Lung (tissue), 12 donors: ENCODE results near the gene ATG7. TPM values are rescaled to one million over a fixed set of nuclear protein-coding genes. Genes with fewer than 3 reads are reported as not detected.

Experiments used
- ATAC-seq: fragments of 200-7000 bp; cut with Tn5 transposase; one replicate; pipeline ENCODE4 v1.9.1; 2020; ENCODE audit warnings: moderate number of reproducible peaks; ENCODE audit not compliant: insufficient read depth, low FRiP score
- DNase-seq, 3 donors: peaks; one replicate each; pipeline ENCODE4 v3.0.0-alpha.2; 2013 to 2017
- H3K27ac ChIP-seq, 2 donors: one replicate each; pipeline ENCODE4 v1.5.1; 2013; ENCODE audit warnings: mild to moderate bottlenecking in 2 of 2, moderate library complexity in 2 of 2, control low read depth in 1 of 2, inconsistent platforms in 1 of 2, low read depth in 1 of 2, low read length in 1 of 2
- H3K27me3 ChIP-seq, 3 donors: one replicate each; pipeline ENCODE4 v1.5.1; 2013; ENCODE audit warnings: low read length in 2 of 3; ENCODE audit not compliant: control insufficient read depth in 3 of 3, insufficient read depth in 3 of 3
- H3K36me3 ChIP-seq, 4 donors: one replicate each; pipeline ENCODE4 v1.5.1; 2013; ENCODE audit warnings: low read length in 4 of 4, mild to moderate bottlenecking in 1 of 4, moderate library complexity in 1 of 4; ENCODE audit not compliant: control insufficient read depth in 4 of 4, insufficient read depth in 4 of 4
- H3K4me1 ChIP-seq, 5 donors: one replicate each; pipeline ENCODE4 v1.5.1; 2013; ENCODE audit warnings: low read length in 5 of 5, mild to moderate bottlenecking in 2 of 5, moderate library complexity in 1 of 5; ENCODE audit not compliant: control insufficient read depth in 5 of 5, insufficient read depth in 5 of 5
- H3K4me3 ChIP-seq: one replicate; pipeline ENCODE4 v1.5.1; 2013; ENCODE audit warnings: mild to moderate bottlenecking, control low read depth, moderate library complexity
- H3K9ac ChIP-seq, 2 donors: one replicate each; pipeline ENCODE4 v1.5.1; 2013; ENCODE audit warnings: low read length in 2 of 2, control low read depth in 1 of 2; ENCODE audit not compliant: insufficient read depth in 1 of 2
- H3K9me3 ChIP-seq, 4 donors: one replicate each; pipeline ENCODE4 v1.5.1; 2013; ENCODE audit warnings: low read length in 3 of 4, mild to moderate bottlenecking in 1 of 4, moderate library complexity in 1 of 4; ENCODE audit not compliant: control insufficient read depth in 4 of 4, insufficient read depth in 3 of 4
- WGBS, 2 donors: extraction: QIAGEN DNeasy Blood & Tissue Kit; methylation state at CpG; one replicate each; pipeline ENCODE4 v1.1.7; 2013; 5-methylcytosine and 5-hydroxymethylcytosine counted together
- polyA plus RNA-seq, 2 donors: library from polyadenylated mRNA; stranded (reverse); fragments of 200-250 nt; gene quantifications; one replicate each; pipeline ENCODE4 v1.2.1, GENCODE V29; 2013
- total RNA-seq, 2 donors: library from RNA; depleted of rRNA in 1 of 2; stranded (reverse); fragments of >200 nt in 1 of 2; gene quantifications; one replicate each; pipeline ENCODE4 v1.2.1, GENCODE V29; 2014 to 2021
- TF ChIP-seq, protein P1 (sequence below): IDR thresholded peaks from 2 replicates; pipeline ENCODE4 v1.5.1; 2012; ENCODE audit warnings: mild to moderate bottlenecking; ENCODE audit errors: control extremely low read depth, extremely low read depth
- donor health status: control.
- donor health status: control.
- donor health status: Bipolar disorder and iron deficiency.
- donor health status: healthy.
- donor health status: DM: yes; HTN: yes; CAD: no.

ATG7 gene
- total and polyA plus RNA-seq, 4 donors: 11.2 to 72.0 (median 53.3) TPM

DNA sequence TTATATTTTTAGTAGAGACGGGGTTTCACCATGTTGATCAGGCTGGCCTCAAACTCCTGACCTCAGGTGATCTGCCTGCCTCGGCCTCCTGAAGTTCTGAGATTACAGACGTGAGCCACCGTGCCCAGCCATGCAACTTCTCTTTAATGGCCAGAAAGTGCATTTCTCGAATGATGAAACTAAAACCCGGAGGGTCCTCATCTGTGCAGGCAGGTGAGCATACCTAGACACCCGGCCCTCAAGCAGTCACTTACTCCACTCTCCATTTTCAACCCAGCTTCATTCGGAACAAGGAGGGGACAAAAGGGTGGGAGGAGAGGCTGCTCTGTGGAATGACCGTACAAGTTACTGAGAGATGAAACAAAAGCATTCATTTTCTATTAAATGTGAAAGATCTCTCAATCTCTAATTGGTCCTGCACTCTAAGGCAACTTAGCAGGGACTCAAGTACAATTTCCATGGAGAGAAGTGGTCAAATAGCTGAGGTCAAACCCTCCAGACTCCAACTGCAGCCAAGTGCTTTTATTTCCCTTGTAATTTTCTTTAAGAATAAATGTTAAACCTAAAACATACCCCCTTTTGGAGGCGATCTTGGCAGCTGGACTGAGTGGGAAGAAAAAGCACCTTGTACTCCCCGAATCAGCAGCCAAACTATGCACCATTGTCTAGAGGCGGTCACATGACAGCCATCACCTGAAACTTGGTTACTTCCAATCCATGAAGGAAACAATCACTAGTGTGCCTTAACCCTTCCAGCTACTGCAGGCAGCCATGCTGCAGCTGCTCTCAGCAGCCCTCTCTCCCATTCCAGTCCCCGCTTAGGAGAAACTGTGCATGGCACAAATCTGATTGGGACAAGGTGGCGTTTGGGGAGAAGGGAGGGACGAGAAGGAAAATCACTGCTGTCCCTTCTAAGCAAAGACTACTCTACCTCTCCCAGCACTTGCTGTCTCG is 309.3 kb downstream of the ATG7 start:
- DNase-seq (no peak), ATAC-seq (no peak)
- Histone ChIP-seq H3K27me3 (no peaks in the 10 kb centered on the region), H3K9me3 (no peaks in the 10 kb centered on the region), H3K27ac (peak overlapping the region; percentile 46 to 76), H3K4me1 (peaks cover 15 to 54% (median 23%) of the 10 kb centered on the region in 5 donors), H3K9ac (peak overlapping the region in 1 of 2 donors; percentile 72), H3K36me3 (peaks cover 0 to 5% (median 2%) of the 10 kb centered on the region in 4 donors), H3K4me3 (no peak overlapping the region)
- WGBS, 2 donors: 46 to 71% methylated on average over 16 of the region's 16 CpGs
- TF ChIP-seq, protein P1, sequence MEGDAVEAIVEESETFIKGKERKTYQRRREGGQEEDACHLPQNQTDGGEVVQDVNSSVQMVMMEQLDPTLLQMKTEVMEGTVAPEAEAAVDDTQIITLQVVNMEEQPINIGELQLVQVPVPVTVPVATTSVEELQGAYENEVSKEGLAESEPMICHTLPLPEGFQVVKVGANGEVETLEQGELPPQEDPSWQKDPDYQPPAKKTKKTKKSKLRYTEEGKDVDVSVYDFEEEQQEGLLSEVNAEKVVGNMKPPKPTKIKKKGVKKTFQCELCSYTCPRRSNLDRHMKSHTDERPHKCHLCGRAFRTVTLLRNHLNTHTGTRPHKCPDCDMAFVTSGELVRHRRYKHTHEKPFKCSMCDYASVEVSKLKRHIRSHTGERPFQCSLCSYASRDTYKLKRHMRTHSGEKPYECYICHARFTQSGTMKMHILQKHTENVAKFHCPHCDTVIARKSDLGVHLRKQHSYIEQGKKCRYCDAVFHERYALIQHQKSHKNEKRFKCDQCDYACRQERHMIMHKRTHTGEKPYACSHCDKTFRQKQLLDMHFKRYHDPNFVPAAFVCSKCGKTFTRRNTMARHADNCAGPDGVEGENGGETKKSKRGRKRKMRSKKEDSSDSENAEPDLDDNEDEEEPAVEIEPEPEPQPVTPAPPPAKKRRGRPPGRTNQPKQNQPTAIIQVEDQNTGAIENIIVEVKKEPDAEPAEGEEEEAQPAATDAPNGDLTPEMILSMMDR: no peak

DNA sequence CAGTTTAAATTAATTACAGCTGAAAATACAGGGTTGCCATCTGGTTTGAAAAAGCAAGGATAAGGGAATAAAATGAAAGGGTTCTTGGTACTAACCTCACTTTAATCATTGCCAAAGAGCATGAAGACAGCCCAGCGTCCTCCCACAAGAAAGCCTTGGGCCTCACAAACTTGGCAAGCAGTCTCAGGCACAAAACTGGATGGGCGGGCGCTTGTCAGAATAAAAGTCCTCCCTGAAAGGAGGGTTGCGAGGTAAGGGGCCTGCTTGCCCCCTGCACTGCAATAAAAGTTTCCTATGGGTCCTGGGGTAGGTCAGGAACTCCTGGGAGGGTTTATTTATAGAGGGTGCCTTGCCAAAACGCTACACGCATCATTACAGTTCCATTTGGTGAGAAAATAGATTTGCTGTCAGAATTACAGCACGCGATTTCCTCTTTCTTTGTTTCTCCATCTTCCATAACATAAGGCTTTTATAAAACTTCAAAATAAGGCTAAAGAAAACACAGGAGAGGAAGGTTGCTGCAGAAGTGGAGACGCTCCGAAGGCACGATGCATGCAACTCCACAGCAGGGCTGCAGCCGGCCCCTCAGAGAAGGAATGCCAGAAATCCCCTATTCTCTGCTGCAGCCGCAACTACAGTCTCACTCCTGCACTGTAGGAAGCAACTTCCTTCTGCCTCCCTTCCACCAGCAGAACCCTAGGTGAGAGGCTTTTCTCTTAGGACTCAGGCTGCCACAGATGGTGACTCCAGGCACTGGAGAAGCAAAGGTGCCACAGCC is 310.2 kb downstream of the ATG7 start:
- 5 to 17% methylated on average over 13 of the region's 13 CpGs for WGBS, 2 donors
- peak; percentile 71 for ATAC-seq
- Histone ChIP-seq H3K9ac (peak overlapping the region in 1 of 2 donors; percentile 72), H3K27ac (peak overlapping the region; percentile 17 to 76), H3K36me3 (peaks cover 0 to 5% (median 2%) of the 10 kb centered on the region in 4 donors), H3K9me3 (no peaks in the 10 kb centered on the region), H3K4me1 (peaks cover 12 to 62% (median 27%) of the 10 kb centered on the region in 5 donors), H3K27me3 (no peaks in the 10 kb centered on the region), H3K4me3 (no peak overlapping the region)
- DNase-seq: peak; percentile 91 to 97 (median 97)
- TF ChIP-seq, protein P1: no peak

DNA sequence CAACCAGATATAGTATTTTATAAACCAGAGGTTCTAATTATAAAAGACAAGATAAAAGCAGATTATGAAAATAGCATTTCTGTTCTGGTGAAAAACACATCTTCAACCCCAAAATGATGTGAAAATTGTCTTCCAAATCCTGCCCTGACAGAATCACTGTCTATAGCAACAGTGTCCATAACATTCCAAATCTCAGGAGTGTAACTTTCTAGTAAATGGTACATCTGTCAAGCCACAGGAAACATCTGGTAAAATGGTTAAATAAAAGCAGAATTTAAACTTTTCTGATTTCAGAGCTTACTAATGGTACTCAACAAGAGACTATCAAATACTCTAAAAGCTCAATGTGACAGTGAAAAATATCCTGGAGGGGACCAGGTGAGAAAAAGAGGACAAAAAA is 311.0 kb downstream of the ATG7 start:
- H3K36me3 ChIP-seq: peaks cover 0 to 5% (median under 1%) of the 10 kb centered on the region in 4 donors
- peak overlapping the region in 1 of 2 donors; percentile 52 for H3K9ac ChIP-seq
- no peaks in the 10 kb centered on the region for H3K27me3 ChIP-seq
- DNase-seq (peak in 2 of 3 donors; percentile 75 to 79), ATAC-seq (no peak)
- no peaks in the 10 kb centered on the region for H3K9me3 ChIP-seq
- H3K4me3 ChIP-seq: no peak overlapping the region
- H3K27ac ChIP-seq: peak overlapping the region in 1 of 2 donors; percentile 0
- H3K4me1 ChIP-seq: peaks cover 20 to 70% (median 24%) of the 10 kb centered on the region in 5 donors
- TF ChIP-seq, protein P1: no peak
